Measurements from ENCODE around the gene CEP192. TPM values are rescaled to one million over a fixed set of nuclear protein-coding genes. Genes with fewer than 3 reads are reported as not detected.

Gene CEP192
- total and polyA plus RNA-seq, 2 of the 4 experiments (the other 2 are of a cell fraction) = 17.2 to 29.0 TPM

DNA sequence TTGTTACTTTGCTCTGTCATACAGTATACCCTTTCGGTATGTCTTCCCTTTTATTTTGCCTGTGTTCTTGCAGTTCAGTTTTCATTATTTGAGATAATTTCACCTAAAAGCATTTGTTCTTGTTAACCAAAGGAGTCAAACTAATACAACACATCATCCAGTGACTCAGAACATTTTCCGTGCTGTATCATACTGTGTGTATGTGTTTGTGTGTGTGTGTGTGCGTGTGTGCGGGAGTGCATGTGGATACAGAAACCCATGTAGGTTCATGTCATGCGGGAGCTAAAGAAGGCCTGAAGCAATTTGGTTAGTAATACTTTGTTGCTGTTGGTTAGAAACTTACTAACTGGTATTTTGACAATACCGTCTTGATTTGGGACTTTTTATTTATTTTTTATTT lies 60.0 kb downstream of the CEP192 start:
- H3K14ac ChIP-seq (replicated peaks; ENCODE audit: low read depth, low read length) = no peak overlapping the region
- H2AK9ac ChIP-seq (replicated peaks; ENCODE audit: low read depth, low read length, poor library complexity) = no peak overlapping the region
- ChIA-PET CTCF (no interaction called here), POLR2A (ENCODE audit: unreplicated experiment) (no interaction called here)
- no peak for ATAC-seq (ENCODE audit: low read depth)
- no peak overlapping the region for H3K18ac ChIP-seq (ENCODE audit: low read depth, low read length)
- no peak overlapping the region for H2BK120ac ChIP-seq (ENCODE audit: low read depth, low read length)
- H3K9me1 ChIP-seq (ENCODE audit: insufficient read depth, low read length) = no peaks in the 10 kb centered on the region; the same call in none of the 2 replicates
- 80% methylated on average over 1 of the region's 6 CpGs; no CpG with 5 or more reads in 1 of the 2 experiments for WGBS, 2 experiments (ENCODE audit: extremely low coverage in 2 of 2, insufficient read length in 1 of 2)
- DNase-seq = peak; percentile 28
- H2AFZ ChIP-seq (replicated peaks; ENCODE audit: low read length, poor library complexity) = no peak overlapping the region
- H3K4ac ChIP-seq (ENCODE audit: low read depth, low read length) = no peak overlapping the region
- H3K23ac ChIP-seq (ENCODE audit: low read depth, low read length) = no peak overlapping the region
- H2BK20ac ChIP-seq (ENCODE audit: low read depth, low read length) = no peak overlapping the region
- no peaks in the 10 kb centered on the region for H4K20me1 ChIP-seq (ENCODE audit: insufficient read depth, low read length)
- H2AK5ac ChIP-seq (ENCODE audit: low read depth, low read length) = no peak overlapping the region
- no peak overlapping the region for H4K91ac ChIP-seq (ENCODE audit: insufficient read depth, low read depth, low read length)
- no peak for TF ChIP-seq CEBPB (IDR thresholded peaks at IDR 0.05; ENCODE audit: low read depth, low read length)
- no peak for TF ChIP-seq RAD21 (IDR thresholded peaks at IDR 0.05; ENCODE audit: low read length)
- no peak for TF ChIP-seq SMC3 (IDR thresholded peaks at IDR 0.05; ENCODE audit: low read depth, low read length)
- no peak for TF ChIP-seq ELK1 (IDR thresholded peaks at IDR 0.05; ENCODE audit: borderline replicate concordance, low read depth, low read length)
- no peak for TF ChIP-seq RFX5 (IDR thresholded peaks at IDR 0.05; ENCODE audit: low read depth, low read length)
- TF ChIP-seq BHLHE40 (IDR thresholded peaks at IDR 0.05; ENCODE audit: low read depth, low read length) = no peak
- TF ChIP-seq CHD1 (IDR thresholded peaks at IDR 0.05; ENCODE audit: low read depth, low read length) = no peak
- no peak overlapping the region for H3K56ac ChIP-seq (ENCODE audit: extremely low read depth, insufficient read depth, low read length)
- BruUV-seq (replicated peaks) = no TSS peak
- no peaks in the 10 kb centered on the region for H3K9me3 ChIP-seq (ENCODE audit: control insufficient read depth, insufficient read depth, low read length)
- H3K27ac ChIP-seq (ENCODE audit: insufficient read depth, low read length) = no peak overlapping the region
- no peak overlapping the region for H4K8ac ChIP-seq (ENCODE audit: low read depth in 2 of 2, low read length in 2 of 2)
- H2BK5ac ChIP-seq (ENCODE audit: low read depth, low read length, poor library complexity, severe bottlenecking) = no peak overlapping the region
- H3K4me3 ChIP-seq (ENCODE audit: insufficient read depth, low read depth, low read length) = no peak overlapping the region
- H4K5ac ChIP-seq (ENCODE audit: low read depth, low read length) = no peak overlapping the region
- no peaks in the 10 kb centered on the region for H3K4me1 ChIP-seq (ENCODE audit: control insufficient read depth, insufficient read depth, low read length)
- H3K9ac ChIP-seq (ENCODE audit: low read depth, low read length) = no peak overlapping the region
- intact Hi-C loops (cut with micrococcal nuclease) = no loop called here
- H3K79me1 ChIP-seq (ENCODE audit: low read depth in 1 of 2, low read length in 2 of 2) = peaks cover 13 to 32% of the 10 kb centered on the region in 2 experiments
- no peak overlapping the region for H2BK15ac ChIP-seq (ENCODE audit: low read depth, low read length)
- no peaks in the 10 kb centered on the region for H3K27me3 ChIP-seq (ENCODE audit: control insufficient read depth, insufficient read depth, low read length)
- dilution Hi-C loops (cut with HindIII; ENCODE audit: low sequenced_read_pairs, unreplicated experiment) = no loop called here
- H3K36me3 ChIP-seq (ENCODE audit: control insufficient read depth, insufficient read depth, low read length) = peaks cover 38% of the 10 kb centered on the region
- in situ Hi-C loops (cut with MboI; ENCODE audit: low sequenced_read_pairs) = no loop called here
- H3K4me2 ChIP-seq (ENCODE audit: low read depth, low read length) = no peak overlapping the region

Measured in IMR-90 (cell line).